Measurements from ENCODE around the gene GJD3. TPM values are rescaled to one million over a fixed set of nuclear protein-coding genes. Genes with fewer than 3 reads are reported as not detected.

Gene GJD3
- total RNA-seq, 1 donor from 2014 or later = 0.31 TPM

- no peak for DNase-seq
Observed at GRCh38 chr17:40340327-40340726, 24.2 kb downstream of the GJD3 start.

- DNase-seq = no peak
Observed at GRCh38 chr17:40338941-40339649, 25.4 kb downstream of the GJD3 start.

- DNase-seq = no peak
Observed at GRCh38 chr17:40338058-40338457, 26.5 kb downstream of the GJD3 start.

GRCh38 chr17:40337351-40337750 lies 27.2 kb downstream of the GJD3 start:
- no peak for DNase-seq

GRCh38 chr17:40335620-40336019 lies 28.9 kb downstream of the GJD3 start:
- no peak for DNase-seq

- no peak for DNase-seq
Observed at GRCh38 chr17:40333781-40334448, 30.6 kb downstream of the GJD3 start.

GRCh38 chr17:40331743-40332641 lies 32.5 kb downstream of the GJD3 start:
- DNase-seq = peak; percentile 63

GRCh38 chr17:40330850-40331470 lies 33.6 kb downstream of the GJD3 start:
- DNase-seq = no peak

GRCh38 chr17:40329839-40330794 lies 34.4 kb downstream of the GJD3 start:
- no peak for DNase-seq

GRCh38 chr17:40328386-40328766 lies 36.2 kb downstream of the GJD3 start:
- DNase-seq = no peak

- DNase-seq = no peak
Observed at GRCh38 chr17:40327735-40328385, 36.7 kb downstream of the GJD3 start.

GRCh38 chr17:40327244-40327729 lies 37.2 kb downstream of the GJD3 start:
- no peak for DNase-seq

- DNase-seq = no peak
Observed at GRCh38 chr17:40326832-40327199, 37.7 kb downstream of the GJD3 start.

- DNase-seq = no peak
Observed at GRCh38 chr17:40326014-40326831, 38.3 kb downstream of the GJD3 start.

- no peak for DNase-seq
Observed at GRCh38 chr17:40325156-40326013, 39.2 kb downstream of the GJD3 start.

GRCh38 chr17:40323391-40324381 lies 40.9 kb downstream of the GJD3 start:
- no peak for DNase-seq

All from occipital lobe (tissue), 2 donors.